ENCODE results near the gene KRTAP5-2. TPM values are rescaled to one million over a fixed set of nuclear protein-coding genes. Genes with fewer than 3 reads are reported as not detected.

Gene KRTAP5-2, protein sequence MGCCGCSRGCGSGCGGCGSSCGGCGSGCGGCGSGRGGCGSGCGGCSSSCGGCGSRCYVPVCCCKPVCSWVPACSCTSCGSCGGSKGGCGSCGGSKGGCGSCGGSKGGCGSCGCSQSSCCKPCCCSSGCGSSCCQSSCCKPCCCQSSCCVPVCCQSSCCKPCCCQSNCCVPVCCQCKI
- not detected in 2 replicates for total RNA-seq

DNA sequence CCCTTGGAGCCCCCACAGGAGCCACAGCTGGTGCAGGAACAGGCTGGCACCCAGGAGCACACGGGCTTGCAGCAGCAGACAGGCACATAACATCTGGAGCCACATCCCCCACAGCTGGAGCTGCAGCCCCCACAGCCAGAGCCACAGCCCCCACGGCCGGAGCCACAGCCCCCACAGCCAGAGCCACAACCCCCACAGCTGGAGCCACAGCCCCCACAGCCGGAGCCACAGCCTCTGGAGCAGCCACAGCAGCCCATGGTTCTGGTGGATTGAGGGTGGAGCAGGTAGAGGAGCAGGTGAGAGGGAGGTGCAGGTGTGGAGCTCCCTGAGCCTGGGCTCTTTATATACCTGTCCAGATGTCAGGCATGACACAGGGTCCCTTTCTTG is at the start of gene KRTAP5-2:
Gene KRTAP5-2, minus strand, starts transcription at position 301 of the 387 bp plus-strand sequence. Its CDS starts 44 bp downstream, at position 257.

GRCh38 chr11:1629326-1630185 is 31.5 kb upstream of the KRTAP5-2 start, which contains the start of gene KRTAP5-5:
TSS of gene KRTAP5-5 (plus strand) at chr11:1629775. CDS start at chr11:1629841, 66 bp downstream.

DNA sequence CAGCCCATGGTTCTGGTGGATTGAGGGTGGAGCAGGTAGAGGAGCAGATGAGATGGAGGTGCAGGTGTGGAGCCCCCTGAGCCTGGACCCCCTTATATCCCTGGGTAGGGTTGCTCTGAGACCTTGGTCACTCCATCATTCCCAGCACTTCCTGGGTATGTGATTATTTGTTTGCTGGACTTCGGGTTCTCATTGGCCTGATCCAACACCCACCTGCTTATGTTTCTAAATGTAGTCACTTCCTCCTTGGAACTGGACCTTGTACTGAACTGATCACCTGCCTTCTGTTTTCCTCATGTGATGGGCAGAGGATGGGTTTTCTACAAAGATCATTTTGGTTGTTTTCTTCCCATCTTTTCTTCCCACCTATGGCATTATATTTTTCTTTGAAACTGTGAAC is 24.0 kb upstream of the KRTAP5-2 start, which contains the start of gene KRTAP5-4:
Gene KRTAP5-4, minus strand, starts transcription at position 53 of the 400 bp plus-strand sequence. Its CDS starts 45 bp downstream, at position 8.

DNA sequence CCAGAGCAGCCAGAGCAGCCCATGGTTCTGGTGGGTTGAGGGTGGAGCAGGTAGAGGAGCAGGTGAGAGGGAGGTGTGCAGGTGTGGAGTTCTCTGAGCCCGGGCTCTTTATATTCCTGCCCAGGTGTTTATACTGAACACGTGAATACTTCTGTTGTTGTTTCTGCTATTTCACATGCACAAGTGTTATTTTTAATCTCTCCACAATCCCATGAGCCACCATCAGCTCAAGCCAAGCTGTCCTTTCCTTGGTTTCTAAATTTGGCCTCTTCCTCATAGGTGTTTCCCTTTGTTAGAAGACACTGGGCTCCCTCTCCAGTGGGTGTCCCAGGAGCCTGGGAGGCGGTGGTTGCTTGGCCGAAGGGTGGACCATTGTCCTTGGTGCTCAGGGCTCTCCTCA is 10.3 kb upstream of the KRTAP5-2 start, which contains the start of gene KRTAP5-3:
Gene KRTAP5-3, minus strand, starts transcription at position 101 of the 400 bp plus-strand sequence. Its CDS starts 78 bp downstream, at position 23.

DNA sequence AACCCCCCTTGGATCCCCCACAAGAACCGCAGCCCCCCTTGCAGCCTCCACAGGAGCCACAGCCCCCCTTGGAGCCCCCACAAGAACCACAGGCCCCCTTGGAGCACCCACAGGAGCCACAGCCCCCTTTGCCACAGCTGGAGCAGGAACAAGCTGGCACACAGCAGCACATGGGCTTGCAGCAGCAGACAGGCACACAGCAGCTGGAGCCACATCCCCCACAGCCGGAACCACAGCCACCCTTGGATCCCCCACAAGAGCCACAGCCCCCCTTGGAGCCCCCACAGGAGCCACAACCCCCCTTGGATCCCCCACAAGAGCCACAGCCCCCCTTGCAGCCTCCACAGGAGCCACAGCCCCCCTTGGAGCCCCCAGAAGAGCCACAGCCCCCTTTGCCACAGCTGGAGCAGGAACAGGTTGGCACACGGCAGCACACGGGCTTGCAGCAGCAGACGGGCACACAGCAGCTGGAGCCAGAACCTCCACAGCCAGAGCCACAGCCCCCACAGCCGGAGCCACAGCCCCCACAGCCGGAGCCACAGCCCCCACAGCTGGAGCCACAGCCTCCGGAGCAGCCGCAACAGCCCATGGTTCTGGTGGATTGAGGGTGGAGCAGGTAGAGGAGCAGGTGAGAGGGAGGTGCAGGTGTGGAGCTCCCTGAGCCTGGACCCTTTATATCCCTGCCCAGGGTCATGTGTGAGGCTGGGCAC is 13.3 kb downstream of the KRTAP5-2 start, which contains the start of gene KRTAP5-1:
Gene KRTAP5-1, minus strand, starts transcription at position 623 of the 710 bp plus-strand sequence. Its CDS starts 34 bp downstream, at position 589.

GRCh38 chr11:1572197-1573076 is 25.7 kb downstream of the KRTAP5-2 start, which contains the start of gene DUSP8:
TSS of gene DUSP8 (minus strand) at chr11:1572271. CDS start at chr11:1565826, 6,445 bp downstream.

Other genes with a start within 250 kb of the KRTAP5-2 start
- under 0.01 TPM in 1 of 2 replicates, not detected in the other for gene BRSK2, start 208.4 kb downstream of the KRTAP5-2 start, total RNA-seq
- 32.4 and 34.5 TPM in 2 replicates for gene MOB2, start 111.5 kb downstream of the KRTAP5-2 start, total RNA-seq
- 0.21 and 0.96 TPM in 2 replicates for gene DUSP8, start 26.0 kb downstream of the KRTAP5-2 start, total RNA-seq
- not detected in 2 replicates for gene KRTAP5-1, start 13.0 kb downstream of the KRTAP5-2 start, total RNA-seq
- gene KRTAP5-3, start 10.2 kb upstream of the KRTAP5-2 start, total RNA-seq = not detected in 2 replicates
- not detected in 2 replicates for gene KRTAP5-4, start 23.8 kb upstream of the KRTAP5-2 start, total RNA-seq
- not detected in 2 replicates for gene KRTAP5-5, start 31.5 kb upstream of the KRTAP5-2 start, total RNA-seq
- not detected in 2 replicates for gene KRTAP5-6, start 98.9 kb upstream of the KRTAP5-2 start, total RNA-seq
- 1.2 and 1.9 TPM in 2 replicates for gene IFITM10, start 152.3 kb upstream of the KRTAP5-2 start, total RNA-seq
- gene CTSD, start 165.6 kb upstream of the KRTAP5-2 start, total RNA-seq = 288 and 574 TPM in 2 replicates
- gene SYT8, start 236.7 kb upstream of the KRTAP5-2 start, total RNA-seq = 1.9 and 2.8 TPM in 2 replicates
- gene TNNI2, start 240.7 kb upstream of the KRTAP5-2 start, total RNA-seq = not detected in 2 replicates